Neural progenitor cell (in vitro differentiated cells): ENCODE data around the gene PACRG.

Source experiments
- EZH2 ChIP-seq: fragments of 200-600 bp; sonication (generic); IDR thresholded peaks from 2 replicates; pipeline ENCODE4 v1.6.1; 2017; ENCODE audit warnings: antibody characterized with exemption, mild to moderate bottlenecking, moderate library complexity
- EZH2phosphoT487 ChIP-seq: fragments of 200-600 bp; sonication (generic); IDR thresholded peaks from 2 replicates; pipeline ENCODE4 v1.6.1; 2017; ENCODE audit warnings: antibody characterized with exemption
- TF ChIP-seq, protein P1 (sequence below): fragments of 200-600 bp; sonication (generic); IDR thresholded peaks from 2 replicates; pipeline ENCODE4 v1.5.1; 2017; ENCODE audit warnings: antibody characterized with exemption, mild to moderate bottlenecking

DNA sequence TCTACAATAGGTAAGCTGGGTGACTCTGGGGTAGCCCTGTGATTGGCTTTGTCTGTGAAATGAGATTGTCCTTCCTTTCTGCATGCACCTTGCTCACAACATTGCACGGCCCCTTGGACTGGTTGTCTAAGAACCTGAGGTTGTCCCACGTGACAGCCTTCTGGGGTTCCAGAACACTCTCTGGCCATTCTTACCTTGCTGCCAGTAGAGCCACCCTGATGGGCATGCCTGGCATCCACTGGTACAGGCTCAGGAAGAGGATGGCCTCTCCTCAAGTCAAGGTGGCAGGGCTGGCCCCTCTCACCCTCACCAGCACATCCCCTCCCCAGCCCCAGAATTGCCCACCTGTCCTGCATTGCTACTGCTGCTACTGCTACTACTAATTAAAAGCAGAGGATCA, 335.0 kb downstream of the PACRG start:
- TF ChIP-seq, protein P1, sequence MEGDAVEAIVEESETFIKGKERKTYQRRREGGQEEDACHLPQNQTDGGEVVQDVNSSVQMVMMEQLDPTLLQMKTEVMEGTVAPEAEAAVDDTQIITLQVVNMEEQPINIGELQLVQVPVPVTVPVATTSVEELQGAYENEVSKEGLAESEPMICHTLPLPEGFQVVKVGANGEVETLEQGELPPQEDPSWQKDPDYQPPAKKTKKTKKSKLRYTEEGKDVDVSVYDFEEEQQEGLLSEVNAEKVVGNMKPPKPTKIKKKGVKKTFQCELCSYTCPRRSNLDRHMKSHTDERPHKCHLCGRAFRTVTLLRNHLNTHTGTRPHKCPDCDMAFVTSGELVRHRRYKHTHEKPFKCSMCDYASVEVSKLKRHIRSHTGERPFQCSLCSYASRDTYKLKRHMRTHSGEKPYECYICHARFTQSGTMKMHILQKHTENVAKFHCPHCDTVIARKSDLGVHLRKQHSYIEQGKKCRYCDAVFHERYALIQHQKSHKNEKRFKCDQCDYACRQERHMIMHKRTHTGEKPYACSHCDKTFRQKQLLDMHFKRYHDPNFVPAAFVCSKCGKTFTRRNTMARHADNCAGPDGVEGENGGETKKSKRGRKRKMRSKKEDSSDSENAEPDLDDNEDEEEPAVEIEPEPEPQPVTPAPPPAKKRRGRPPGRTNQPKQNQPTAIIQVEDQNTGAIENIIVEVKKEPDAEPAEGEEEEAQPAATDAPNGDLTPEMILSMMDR = no peak
- TF ChIP-seq EZH2 (no peak), EZH2phosphoT487 (no peak)
